ENCODE measurements around the gene ABCA4.

Gene ABCA4

GRCh38 chr1:94092210-94092613 lies 28.7 kb downstream of the ABCA4 start:
- ATAC-seq (ENCODE audit: low read depth) (no peak), DNase-seq (ENCODE audit: low spot score) (no peak)
- no peaks in the 10 kb centered on the region for H3K9me3 ChIP-seq (ENCODE audit: severe bottlenecking)
- no peaks in the 10 kb centered on the region for H3K27me3 ChIP-seq (ENCODE audit: insufficient read depth, poor library complexity, severe bottlenecking)
- no peaks in the 10 kb centered on the region for H3K4me1 ChIP-seq (ENCODE audit: insufficient read depth, poor library complexity, severe bottlenecking)
- H3K27ac ChIP-seq (ENCODE audit: poor library complexity, severe bottlenecking), result no peak overlapping the region
- H3K4me3 ChIP-seq (ENCODE audit: severe bottlenecking), result no peak overlapping the region
- no peaks in the 10 kb centered on the region for H3K36me3 ChIP-seq (ENCODE audit: low read depth)
- no peak for TF ChIP-seq CTCF (IDR thresholded peaks at IDR 0.05; ENCODE audit: poor library complexity, severe bottlenecking)

GRCh38 chr1:94090761-94091160 lies 30.2 kb downstream of the ABCA4 start:
- Histone ChIP-seq H3K4me3 (ENCODE audit: severe bottlenecking) (no peak overlapping the region), H3K4me1 (ENCODE audit: insufficient read depth, poor library complexity, severe bottlenecking) (no peaks in the 10 kb centered on the region), H3K27me3 (ENCODE audit: insufficient read depth, poor library complexity, severe bottlenecking) (no peaks in the 10 kb centered on the region), H3K36me3 (ENCODE audit: low read depth) (no peaks in the 10 kb centered on the region), H3K27ac (ENCODE audit: poor library complexity, severe bottlenecking) (no peak overlapping the region), H3K9me3 (ENCODE audit: severe bottlenecking) (no peaks in the 10 kb centered on the region)
- ATAC-seq (ENCODE audit: low read depth), result no peak
- no peak for TF ChIP-seq CTCF (IDR thresholded peaks at IDR 0.05; ENCODE audit: poor library complexity, severe bottlenecking)
- no peak for DNase-seq (ENCODE audit: low spot score)

- TF ChIP-seq CTCF (IDR thresholded peaks at IDR 0.05; ENCODE audit: poor library complexity, severe bottlenecking), result no peak
- Histone ChIP-seq H3K27me3 (ENCODE audit: insufficient read depth, poor library complexity, severe bottlenecking) (no peaks in the 10 kb centered on the region), H3K36me3 (ENCODE audit: low read depth) (no peaks in the 10 kb centered on the region), H3K4me3 (ENCODE audit: severe bottlenecking) (no peak overlapping the region), H3K4me1 (ENCODE audit: insufficient read depth, poor library complexity, severe bottlenecking) (peaks cover 2% of the 10 kb centered on the region), H3K27ac (ENCODE audit: poor library complexity, severe bottlenecking) (no peak overlapping the region), H3K9me3 (ENCODE audit: severe bottlenecking) (no peaks in the 10 kb centered on the region)
- DNase-seq (ENCODE audit: low spot score), result no peak
- no peak for ATAC-seq (ENCODE audit: low read depth)
Observed at GRCh38 chr1:94087193-94087592, 33.8 kb downstream of the ABCA4 start.

- TF ChIP-seq CTCF (IDR thresholded peaks at IDR 0.05; ENCODE audit: poor library complexity, severe bottlenecking), result no peak
- no peaks in the 10 kb centered on the region for H3K9me3 ChIP-seq (ENCODE audit: severe bottlenecking)
- no peaks in the 10 kb centered on the region for H3K27me3 ChIP-seq (ENCODE audit: insufficient read depth, poor library complexity, severe bottlenecking)
- DNase-seq (ENCODE audit: low spot score) (no peak), ATAC-seq (ENCODE audit: low read depth) (no peak)
- H3K4me3 ChIP-seq (ENCODE audit: severe bottlenecking), result no peak overlapping the region
- peaks cover 10% of the 10 kb centered on the region for H3K4me1 ChIP-seq (ENCODE audit: insufficient read depth, poor library complexity, severe bottlenecking)
- H3K27ac ChIP-seq (ENCODE audit: poor library complexity, severe bottlenecking), result no peak overlapping the region
- no peaks in the 10 kb centered on the region for H3K36me3 ChIP-seq (ENCODE audit: low read depth)
Observed at GRCh38 chr1:94084547-94084946, 36.4 kb downstream of the ABCA4 start.

DNA sequence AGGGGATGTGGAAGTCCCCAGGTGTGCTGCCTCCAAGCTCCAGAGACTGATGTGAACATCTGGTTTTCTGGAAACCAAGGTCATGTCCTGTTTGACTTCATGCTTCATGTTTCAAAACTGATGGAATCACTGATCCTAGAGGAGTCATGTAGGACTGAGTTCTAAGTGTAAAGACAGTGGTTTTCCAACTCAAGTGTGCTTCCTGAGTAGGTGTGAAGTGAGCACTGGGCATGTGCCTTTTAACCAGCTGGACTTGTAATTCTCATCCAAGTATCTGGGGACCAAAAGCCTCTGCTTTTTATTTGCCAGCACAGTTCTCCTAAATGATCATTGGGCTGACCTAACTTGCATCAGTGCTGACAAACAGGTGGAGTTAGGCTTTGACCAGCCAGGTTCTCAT lies 36.9 kb downstream of the ABCA4 start:
- Histone ChIP-seq H3K9me3 (ENCODE audit: severe bottlenecking) (no peaks in the 10 kb centered on the region), H3K27ac (ENCODE audit: poor library complexity, severe bottlenecking) (no peak overlapping the region), H3K4me3 (ENCODE audit: severe bottlenecking) (no peak overlapping the region), H3K4me1 (ENCODE audit: insufficient read depth, poor library complexity, severe bottlenecking) (peaks cover 10% of the 10 kb centered on the region), H3K36me3 (ENCODE audit: low read depth) (no peaks in the 10 kb centered on the region), H3K27me3 (ENCODE audit: insufficient read depth, poor library complexity, severe bottlenecking) (no peaks in the 10 kb centered on the region)
- ATAC-seq (ENCODE audit: low read depth) (no peak), DNase-seq (ENCODE audit: low spot score) (no peak)
- no peak for TF ChIP-seq CTCF (IDR thresholded peaks at IDR 0.05; ENCODE audit: poor library complexity, severe bottlenecking)
